B cell (primary cell): Measurements from ENCODE around the gene KLF16. TPM values are rescaled to one million over a fixed set of nuclear protein-coding genes. Genes with fewer than 3 reads are reported as not detected.
A peak's percentile ranks its signal among the peaks of the same experiment; 100 is the strongest.

Source experiments
- ATAC-seq: fragments of 200-7000 bp; cut with Tn5 transposase; one replicate; pipeline ENCODE4 v1.10.0; 2021; ENCODE audit warnings: low read depth, mild to moderate bottlenecking, moderate number of reproducible peaks, moderate library complexity
- CTCF ChIA-PET: fragments of 350-600 bp; sonication (Branson Sonifier 250); formaldehyde crosslinking; loops from one replicate; lab custom pipeline; 2021; ENCODE audit warnings: antibody characterized with exemption, inconsistent platforms; lab: Charles Lee
- POLR2A ChIA-PET: fragments of 350-600 bp; sonication (Branson Sonifier 250); formaldehyde crosslinking; loops from one replicate; lab custom pipeline; 2021; ENCODE audit warnings: antibody characterized with exemption; lab: Charles Lee
- DNase-seq: peaks from one replicate; pipeline ENCODE4 v3.0.0; 2013
- H2AFZ ChIP-seq: 2 replicates; pipeline ENCODE4 v1.6.1; 2012; ENCODE audit warnings: mild to moderate bottlenecking, low read depth, low read length; ENCODE audit not compliant: insufficient read depth, poor library complexity, severe bottlenecking
- H3K27ac ChIP-seq, 2 donors: 1 replicate in 1 of 2; 2 replicates in 1 of 2; pipeline ENCODE4 v1.5.1; 2012 to 2013; ENCODE audit warnings: low read length in 2 of 2, mild to moderate bottlenecking in 2 of 2, moderate library complexity in 1 of 2
- H3K27me3 ChIP-seq, 4 experiments: fragments of 200-600 bp in 1 of 4; sonication (generic) in 1 of 4; replicated peaks in 1 of 4; 1 replicate in 2 of 4; 2 replicates in 2 of 4; pipeline versions ENCODE4 v1.6.1 to v1.7.0; 2013 to 2016; ENCODE audit warnings: low read length in 3 of 4, mild to moderate bottlenecking in 2 of 4, mixed read lengths in 1 of 4, moderate library complexity in 1 of 4; ENCODE audit not compliant: insufficient read depth in 4 of 4, control insufficient read depth in 3 of 4; ENCODE audit errors: control extremely low read depth in 1 of 4
- H3K36me3 ChIP-seq, 2 experiments: replicated peaks in 1 of 2; 1 replicate in 1 of 2; 2 replicates in 1 of 2; pipeline versions ENCODE4 v1.6.1 to v1.7.1; 2013; ENCODE audit warnings: low read length in 1 of 2; ENCODE audit not compliant: insufficient read depth in 2 of 2, control insufficient read depth in 1 of 2; ENCODE audit errors: control extremely low read depth in 1 of 2, extremely low read depth in 1 of 2
- H3K4me1 ChIP-seq, 2 donors: fragments of 200-600 bp in 1 of 2; sonication (generic) in 1 of 2; 1 replicate in 1 of 2; 2 replicates in 1 of 2; pipeline versions ENCODE4 v1.5.1 to v1.6.1; 2013 to 2017; ENCODE audit warnings: low read length in 2 of 2; ENCODE audit not compliant: control insufficient read depth in 2 of 2, insufficient read depth in 2 of 2
- H3K4me2 ChIP-seq: replicated peaks from 2 replicates; pipeline ENCODE3; 2012; ENCODE audit warnings: mild to moderate bottlenecking, low read depth, low read length; ENCODE audit not compliant: poor library complexity, severe bottlenecking
- H3K4me3 ChIP-seq, 5 experiments: fragments of 200-600 bp in 1 of 5; sonication (generic) in 1 of 5; 1 replicate in 3 of 5; 2 replicates in 2 of 5; pipeline versions ENCODE4 v1.5.1 to v1.7.0; 2011 to 2016; ENCODE audit warnings: low read length in 4 of 5, mild to moderate bottlenecking in 4 of 5, low read depth in 2 of 5, control low read depth in 1 of 5, moderate library complexity in 1 of 5; ENCODE audit not compliant: insufficient read depth in 1 of 5; ENCODE audit errors: control extremely low read depth in 1 of 5, extremely low read depth in 1 of 5
- H3K79me2 ChIP-seq: fragments of 200-600 bp; sonication (generic); one replicate; pipeline ENCODE4 v1.6.0; 2016; ENCODE audit warnings: low read length; ENCODE audit not compliant: control insufficient read depth, insufficient read depth
- H3K9ac ChIP-seq: fragments of 200-600 bp; sonication (generic); 2 replicates; pipeline ENCODE4 v1.6.1; 2017; ENCODE audit warnings: mild to moderate bottlenecking, low read length, moderate library complexity
- H3K9me3 ChIP-seq, 3 donors: one replicate each; pipeline versions ENCODE4 v1.6.1 to v1.7.1; 2013; ENCODE audit warnings: low read length in 2 of 3; ENCODE audit not compliant: control insufficient read depth in 2 of 3, insufficient read depth in 1 of 3; ENCODE audit errors: control extremely low read depth in 1 of 3
- H4K20me1 ChIP-seq: 2 replicates; pipeline ENCODE4 v1.6.0; 2012; ENCODE audit warnings: mild to moderate bottlenecking, low read length; ENCODE audit not compliant: insufficient read depth, control insufficient read depth, poor library complexity, severe bottlenecking
- H3K27ac Mint-ChIP-seq: one replicate; pipeline ENCODE4 v1.8.0; 2021; ENCODE audit warnings: mixed read lengths
- H3K27me3 Mint-ChIP-seq: one replicate; pipeline ENCODE4 v1.8.0; 2021; ENCODE audit warnings: mixed read lengths
- H3K4me1 Mint-ChIP-seq: one replicate; pipeline ENCODE4 v1.8.0; 2021; ENCODE audit warnings: mixed read lengths
- H3K4me3 Mint-ChIP-seq: one replicate; pipeline ENCODE4 v1.8.0; 2021; ENCODE audit warnings: mixed read lengths
- H3K9me3 Mint-ChIP-seq: one replicate; pipeline ENCODE4 v1.8.0; 2022; ENCODE audit warnings: mixed read lengths; ENCODE audit not compliant: insufficient read depth
- EZH2 ChIP-seq: IDR thresholded peaks from 2 replicates; pipeline ENCODE4 v1.6.1; 2012; ENCODE audit warnings: borderline replicate concordance, low read depth, mild to moderate bottlenecking, moderate library complexity, low read length; ENCODE audit not compliant: insufficient read depth, poor library complexity, severe bottlenecking
- WGBS: methylation state at CpG from one replicate; pipeline ENCODE4 v1.1.5; 2013; ENCODE audit warnings: missing lambda C conversion rate; ENCODE audit not compliant: insufficient coverage; 5-methylcytosine and 5-hydroxymethylcytosine counted together
- intact Hi-C: fragments of 100-400 bp; cut with micrococcal nuclease; formaldehyde crosslinking; loops from one replicate; pipeline ENCODE4 v1.10.0; 2022
- polyA plus RNA-seq: library from polyadenylated mRNA; depleted of rRNA; stranded (reverse); fragments of >200 nt; gene quantifications from 2 replicates; pipeline ENCODE4 v1.2.3, GENCODE V29; 2012
- total RNA-seq, 2 donors: library from RNA; stranded (reverse); fragments of 120-200 nt in 1 of 2; gene quantifications; 1 replicate in 1 of 2; 2 replicates in 1 of 2; pipeline versions ENCODE4 v1.2.3 to v1.2.4, GENCODE V29; 2013 to 2022
- TF ChIP-seq, protein P1 (sequence below): fragments of 200-600 bp; IDR thresholded peaks from one replicate; pipeline ENCODE4 v1.8.0; 2022; ENCODE audit warnings: antibody characterized with exemption, mild to moderate bottlenecking

KLF16 gene
- total and polyA plus RNA-seq, 2 donors (not counting 1 experiment from before 2014, with no cell fraction given), result 29.7 to 49.0 TPM

- Mint-ChIP-seq H3K27ac (peak overlapping the region; percentile 91), H3K27me3 (no peaks in the 10 kb centered on the region), H3K9me3 (no peaks in the 10 kb centered on the region), H3K4me3 (peak overlapping the region; percentile 79), H3K4me1 (peaks cover 60% of the 10 kb centered on the region)
- DNase-seq (no peak), ATAC-seq (no peak)
- ChIA-PET CTCF (interaction anchor here (0.5 to 2.0 kb wide), 11 partner anchors 8 to 389 kb away, joined by 3 to 11 read pairs (median 4); no protein-coding TSS in a partner anchor), POLR2A (interaction anchor here (0.6 to 1.0 kb wide), 3 partner anchors 9 to 993 kb away, joined by 4 to 12 read pairs (median 6); no protein-coding TSS in a partner anchor)
- intact Hi-C loops, result loop anchor here (5.0 kb wide), 1 partner anchor 197 kb away; the partner anchor contains the start of gene TCF3
- TF ChIP-seq EZH2, result no peak
- TF ChIP-seq, protein P1, sequence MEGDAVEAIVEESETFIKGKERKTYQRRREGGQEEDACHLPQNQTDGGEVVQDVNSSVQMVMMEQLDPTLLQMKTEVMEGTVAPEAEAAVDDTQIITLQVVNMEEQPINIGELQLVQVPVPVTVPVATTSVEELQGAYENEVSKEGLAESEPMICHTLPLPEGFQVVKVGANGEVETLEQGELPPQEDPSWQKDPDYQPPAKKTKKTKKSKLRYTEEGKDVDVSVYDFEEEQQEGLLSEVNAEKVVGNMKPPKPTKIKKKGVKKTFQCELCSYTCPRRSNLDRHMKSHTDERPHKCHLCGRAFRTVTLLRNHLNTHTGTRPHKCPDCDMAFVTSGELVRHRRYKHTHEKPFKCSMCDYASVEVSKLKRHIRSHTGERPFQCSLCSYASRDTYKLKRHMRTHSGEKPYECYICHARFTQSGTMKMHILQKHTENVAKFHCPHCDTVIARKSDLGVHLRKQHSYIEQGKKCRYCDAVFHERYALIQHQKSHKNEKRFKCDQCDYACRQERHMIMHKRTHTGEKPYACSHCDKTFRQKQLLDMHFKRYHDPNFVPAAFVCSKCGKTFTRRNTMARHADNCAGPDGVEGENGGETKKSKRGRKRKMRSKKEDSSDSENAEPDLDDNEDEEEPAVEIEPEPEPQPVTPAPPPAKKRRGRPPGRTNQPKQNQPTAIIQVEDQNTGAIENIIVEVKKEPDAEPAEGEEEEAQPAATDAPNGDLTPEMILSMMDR, result no peak
- H4K20me1 ChIP-seq, result peaks cover 69% of the 10 kb centered on the region
- no peaks in the 10 kb centered on the region for H3K27me3 ChIP-seq
- 0% methylated on average over 1 of the region's 5 CpGs for WGBS
- H3K4me3 ChIP-seq, result peak overlapping the region in 1 of 5 experiments; percentile 95
- H3K9ac ChIP-seq, result no peak overlapping the region
- H3K4me1 ChIP-seq, result peaks cover 63 to 80% of the 10 kb centered on the region in 2 donors
- H3K9me3 ChIP-seq, result no peaks in the 10 kb centered on the region
- no peak overlapping the region for H2AFZ ChIP-seq
- peaks cover 0 to 12% of the 10 kb centered on the region in 2 experiments for H3K36me3 ChIP-seq
- peaks cover 76% of the 10 kb centered on the region for H3K79me2 ChIP-seq
- peak overlapping the region; percentile 95 to 97 for H3K27ac ChIP-seq
- H3K4me2 ChIP-seq, result peak overlapping the region; percentile 100
Observed at GRCh38 chr19:1849132-1849474, 14.3 kb downstream of the KLF16 start.

GRCh38 chr19:1848399-1849131 lies 14.8 kb downstream of the KLF16 start, which contains the start of gene REXO1:
Gene REXO1, minus strand, starts transcription at chr19:1848483. Its CDS starts 125 bp downstream, at chr19:1848358.
- Mint-ChIP-seq H3K9me3 (no peaks in the 10 kb centered on the region), H3K27me3 (no peaks in the 10 kb centered on the region), H3K4me1 (peaks cover 63% of the 10 kb centered on the region), H3K4me3 (peak within 1 kb of the TSS; percentile 90), H3K27ac (peak within 1 kb of the TSS; percentile 93)
- POLR2A ChIA-PET, result interaction anchor here (1.0 kb wide), 2 partner anchors 9 to 16 kb away, joined by 4 to 6 read pairs; no protein-coding TSS in a partner anchor
- Histone ChIP-seq H3K9ac (peak within 1 kb of the TSS; percentile 89), H3K4me2 (peak within 1 kb of the TSS; percentile 100), H3K4me1 (peaks cover 59 to 80% of the 10 kb centered on the region in 2 donors), H3K9me3 (no peaks in the 10 kb centered on the region), H3K27ac (peak within 1 kb of the TSS; percentile 95 to 97), H3K27me3 (no peaks in the 10 kb centered on the region), H4K20me1 (peaks cover 69% of the 10 kb centered on the region), H2AFZ (peak within 1 kb of the TSS; percentile 70), H3K36me3 (peaks cover 0 to 13% of the 10 kb centered on the region in 2 experiments), H3K4me3 (peak within 1 kb of the TSS; percentile 47 to 95 (median 83)), H3K79me2 (peaks cover 76% of the 10 kb centered on the region)
- intact Hi-C loops, result loop anchor here (1.0 to 5.0 kb wide), 4 partner anchors 16 to 196 kb away; partner anchors contain the start of genes ADAT3, ATP8B3, SCAMP4 and TCF3
- ATAC-seq, result peak; percentile 73
- TF ChIP-seq EZH2, result no peak
- TF ChIP-seq, protein P1, result peak; percentile 87
- under 1% methylated on average over 50 of the region's 60 CpGs for WGBS
- CTCF ChIA-PET, result interaction anchor here (0.5 to 2.0 kb wide), 11 partner anchors 9 to 390 kb away, joined by 3 to 11 read pairs (median 4); no protein-coding TSS in a partner anchor
- DNase-seq, result peak; percentile 100
